ENCODE data around the gene VWC2L.

Gene VWC2L

DNA sequence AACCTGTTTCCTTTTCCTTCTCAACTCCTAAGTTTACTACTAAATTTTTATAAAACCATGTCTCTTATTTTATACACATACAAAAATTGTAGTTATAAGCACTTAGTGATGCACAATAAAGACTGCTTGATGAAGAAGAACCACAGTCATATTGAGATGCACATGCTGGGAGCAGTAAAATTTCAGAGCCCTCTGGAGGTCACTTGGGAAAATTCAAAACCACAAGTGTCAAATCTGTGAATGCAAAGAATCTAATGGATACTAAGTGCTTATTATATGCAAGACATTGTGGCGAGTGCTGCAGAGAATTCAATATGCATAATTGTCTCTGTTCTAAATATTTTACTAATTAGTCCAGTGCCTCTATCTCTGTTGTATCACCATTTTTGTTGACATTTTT, 180.5 kb downstream of the VWC2L start:
- H3K27me3 ChIP-seq, result no peaks in the 10 kb centered on the region
- H3K9me3 ChIP-seq (replicated peaks in 1 of 11), result no peaks in the 10 kb centered on the region
- TF ChIP-seq Cebpa-rat (IDR thresholded peaks at IDR 0.05), result no peak
- no peaks in the 10 kb centered on the region for H3K4me1 ChIP-seq
- H3K4me3 ChIP-seq, result no peak overlapping the region
- H3K4me2 ChIP-seq, result no peak overlapping the region
- H3K36me3 ChIP-seq, result no peaks in the 10 kb centered on the region
- no peak overlapping the region for H3K9ac ChIP-seq
- no peak overlapping the region for H3K27ac ChIP-seq
- no peaks in the 10 kb centered on the region for H4K20me1 ChIP-seq

DNA sequence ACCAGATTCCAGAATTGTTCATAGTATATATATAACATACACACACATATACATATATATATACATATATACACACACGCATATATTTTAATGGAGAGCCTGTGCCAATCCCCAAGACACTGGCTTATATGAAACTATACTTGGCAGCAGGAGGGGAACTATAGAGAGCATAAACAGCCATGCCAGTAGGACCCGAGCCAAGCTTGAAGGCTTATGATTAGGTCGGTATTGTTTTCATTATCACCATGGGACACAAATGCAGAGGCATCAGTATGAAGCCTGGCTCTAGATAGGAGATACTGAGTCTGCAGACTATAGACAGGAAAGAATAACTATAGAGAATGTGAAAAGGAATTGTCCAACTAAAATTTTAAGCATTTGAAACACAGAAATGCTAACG, 181.2 kb downstream of the VWC2L start:
- H3K27me3 ChIP-seq, result no peaks in the 10 kb centered on the region
- no peak for TF ChIP-seq Cebpa-rat (IDR thresholded peaks at IDR 0.05)
- H3K9me3 ChIP-seq (replicated peaks in 1 of 11), result no peaks in the 10 kb centered on the region

GRCh38 chr2:214593727-214594126, 182.9 kb downstream of the VWC2L start:
- no peak for TF ChIP-seq Cebpa-rat (IDR thresholded peaks at IDR 0.05)
- Histone ChIP-seq H4K20me1 (no peaks in the 10 kb centered on the region), H3K4me3 (no peak overlapping the region), H3K36me3 (no peaks in the 10 kb centered on the region), H3K4me2 (no peak overlapping the region), H3K9me3 (replicated peaks in 1 of 11) (no peaks in the 10 kb centered on the region), H3K9ac (no peak overlapping the region), H3K27me3 (peaks cover 0 to 3% (median 0%) of the 10 kb centered on the region in 11 experiments; a peak in 1 of 22 replicates), H3K27ac (no peak overlapping the region), H3K4me1 (no peaks in the 10 kb centered on the region)

More for the DNA sequence above, 181.2 kb downstream of the VWC2L start:
- no peak overlapping the region for H3K9ac ChIP-seq
- no peaks in the 10 kb centered on the region for H3K36me3 ChIP-seq
- no peaks in the 10 kb centered on the region for H3K4me1 ChIP-seq
- H3K4me2 ChIP-seq, result no peak overlapping the region
- no peaks in the 10 kb centered on the region for H4K20me1 ChIP-seq
- H3K4me3 ChIP-seq, result no peak overlapping the region
- H3K27ac ChIP-seq, result no peak overlapping the region

DNA sequence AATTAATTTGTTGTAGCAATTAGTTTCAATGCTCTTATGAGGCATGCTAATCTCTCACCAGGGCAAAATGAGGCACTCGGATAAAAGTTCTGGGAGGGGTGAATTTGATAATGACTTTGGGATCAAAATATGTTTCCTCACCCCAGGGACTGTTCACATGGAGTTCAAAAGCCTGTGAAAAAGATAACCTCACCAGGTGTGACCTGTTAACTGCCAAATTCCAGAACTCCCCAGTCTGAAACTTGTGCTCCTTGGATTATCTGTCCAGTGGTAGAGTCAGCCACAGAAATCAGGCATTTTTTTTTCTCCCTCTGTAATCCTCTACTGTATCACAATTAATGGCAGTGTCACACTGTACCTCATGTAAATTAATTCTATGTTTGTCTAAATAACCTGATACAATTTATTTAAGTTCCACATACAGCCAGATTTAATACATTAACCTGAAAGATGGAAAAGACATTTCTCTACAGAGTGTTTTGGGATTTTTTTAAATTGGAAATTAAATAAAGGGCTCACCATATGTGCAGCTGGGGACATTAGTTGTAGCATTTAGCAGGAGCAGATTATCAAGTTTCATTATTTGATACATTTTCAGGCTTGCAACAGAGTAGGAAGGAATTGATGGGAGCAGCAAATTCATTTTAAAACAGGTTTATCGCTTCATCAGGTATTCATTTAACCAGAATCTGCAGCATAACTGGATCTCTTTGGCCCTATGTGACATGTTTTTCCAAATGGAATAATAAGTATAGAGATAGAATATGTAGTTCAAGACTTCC, 191.2 kb downstream of the VWC2L start:
- no peak overlapping the region for H3K4me3 ChIP-seq
- no peaks in the 10 kb centered on the region for H4K20me1 ChIP-seq
- no peak overlapping the region for H3K27ac ChIP-seq
- no peak overlapping the region for H3K4me2 ChIP-seq
- no peak for TF ChIP-seq Cebpa-rat (IDR thresholded peaks at IDR 0.05)
- H3K27me3 ChIP-seq, result peaks cover 0 to 3% (median 0%) of the 10 kb centered on the region in 11 experiments; a peak in 1 of 22 replicates
- no peaks in the 10 kb centered on the region for H3K36me3 ChIP-seq
- no peaks in the 10 kb centered on the region for H3K4me1 ChIP-seq
- H3K9ac ChIP-seq, result no peak overlapping the region
- H3K9me3 ChIP-seq (replicated peaks in 1 of 11), result no peaks in the 10 kb centered on the region

DNA sequence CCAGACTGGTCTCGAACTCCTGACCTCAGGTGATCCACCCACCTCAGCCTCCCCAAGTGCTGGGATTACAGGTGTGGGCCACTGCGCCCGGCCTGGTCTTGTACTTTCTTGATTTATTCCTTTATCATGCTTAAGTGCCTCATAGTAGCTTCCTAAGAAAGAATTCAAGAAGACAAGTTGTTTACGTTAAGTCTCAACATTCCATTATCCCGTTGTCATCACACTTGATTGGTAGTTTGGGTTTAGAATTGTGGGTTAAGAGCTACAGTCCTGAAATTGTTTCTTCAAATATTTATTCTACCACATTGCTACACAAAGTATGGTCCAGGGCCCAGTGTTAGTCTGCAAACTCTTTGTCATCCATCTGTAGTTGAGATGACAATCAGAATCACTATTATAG, 194.0 kb downstream of the VWC2L start:
- H3K27me3 ChIP-seq, result no peaks in the 10 kb centered on the region
- no peaks in the 10 kb centered on the region for H3K36me3 ChIP-seq
- no peaks in the 10 kb centered on the region for H4K20me1 ChIP-seq
- H3K9me3 ChIP-seq (replicated peaks in 1 of 11), result no peaks in the 10 kb centered on the region
- H3K4me3 ChIP-seq, result no peak overlapping the region
- H3K4me1 ChIP-seq, result no peaks in the 10 kb centered on the region
- no peak for TF ChIP-seq Cebpa-rat (IDR thresholded peaks at IDR 0.05)
- H3K27ac ChIP-seq, result no peak overlapping the region
- no peak overlapping the region for H3K4me2 ChIP-seq
- H3K9ac ChIP-seq, result no peak overlapping the region

GRCh38 chr2:214607051-214607450, 196.2 kb downstream of the VWC2L start:
- TF ChIP-seq Cebpa-rat (IDR thresholded peaks at IDR 0.05), result no peak
- Histone ChIP-seq H3K27me3 (no peaks in the 10 kb centered on the region), H3K36me3 (no peaks in the 10 kb centered on the region), H4K20me1 (no peaks in the 10 kb centered on the region), H3K4me1 (no peaks in the 10 kb centered on the region), H3K9me3 (replicated peaks in 1 of 11) (no peaks in the 10 kb centered on the region), H3K4me2 (no peak overlapping the region), H3K27ac (no peak overlapping the region), H3K9ac (no peak overlapping the region), H3K4me3 (no peak overlapping the region)

GRCh38 chr2:214611015-214611414, 200.2 kb downstream of the VWC2L start:
- no peak overlapping the region for H3K27ac ChIP-seq
- H3K27me3 ChIP-seq, result no peaks in the 10 kb centered on the region

GRCh38 chr2:214624166-214624760, 213.4 kb downstream of the VWC2L start:
- H4K20me1 ChIP-seq, result no peaks in the 10 kb centered on the region
- no peak overlapping the region for H3K4me2 ChIP-seq
- no peaks in the 10 kb centered on the region for H3K4me1 ChIP-seq
- H3K9me3 ChIP-seq (replicated peaks in 1 of 11), result no peaks in the 10 kb centered on the region
- no peaks in the 10 kb centered on the region for H3K27me3 ChIP-seq
- no peaks in the 10 kb centered on the region for H3K36me3 ChIP-seq
- no peak overlapping the region for H3K4me3 ChIP-seq
- no peak overlapping the region for H3K9ac ChIP-seq
- no peak overlapping the region for H3K27ac ChIP-seq
- TF ChIP-seq Cebpa-rat (IDR thresholded peaks at IDR 0.05), result no peak

More at GRCh38 chr2:214611015-214611414, 200.2 kb downstream of the VWC2L start:
- no peaks in the 10 kb centered on the region for H4K20me1 ChIP-seq
- no peak overlapping the region for H3K4me2 ChIP-seq
- no peak overlapping the region for H3K9ac ChIP-seq
- H3K36me3 ChIP-seq, result no peaks in the 10 kb centered on the region
- no peak overlapping the region for H3K4me3 ChIP-seq
- no peaks in the 10 kb centered on the region for H3K9me3 ChIP-seq (replicated peaks in 1 of 11)
- no peaks in the 10 kb centered on the region for H3K4me1 ChIP-seq
- TF ChIP-seq Cebpa-rat (IDR thresholded peaks at IDR 0.05), result no peak

DNA sequence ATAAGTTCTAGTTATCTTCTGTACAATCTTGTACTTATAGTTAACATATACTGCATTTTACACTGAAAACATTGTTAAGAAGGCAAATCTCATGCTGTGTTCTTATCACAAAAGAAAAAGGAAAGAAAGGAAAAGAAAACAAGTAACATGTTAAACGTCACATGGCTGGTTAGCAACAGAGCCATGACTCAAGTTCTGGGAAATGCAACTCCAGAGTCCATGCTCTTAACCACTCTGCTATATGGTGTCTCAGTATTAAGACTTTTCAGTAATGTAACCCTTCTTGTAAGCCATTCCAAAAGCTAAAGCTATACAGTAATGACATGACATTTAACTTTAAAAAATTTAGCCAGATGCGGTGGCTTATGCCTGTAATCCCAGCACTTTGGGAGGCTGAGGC, 217.2 kb downstream of the VWC2L start:
- Histone ChIP-seq H3K27ac (no peak overlapping the region), H3K4me2 (no peak overlapping the region), H3K4me3 (no peak overlapping the region), H4K20me1 (no peaks in the 10 kb centered on the region), H3K36me3 (no peaks in the 10 kb centered on the region), H3K27me3 (no peaks in the 10 kb centered on the region), H3K9ac (no peak overlapping the region), H3K4me1 (no peaks in the 10 kb centered on the region), H3K9me3 (replicated peaks in 1 of 11) (no peaks in the 10 kb centered on the region)
- TF ChIP-seq Cebpa-rat (IDR thresholded peaks at IDR 0.05), result no peak
